ENCODE measurements around the gene MAP2K1.

Gene MAP2K1

GRCh38 chr15:66472176-66472999 lies 85.7 kb downstream of the MAP2K1 start:
- no peak overlapping the region for H3K18ac ChIP-seq (ENCODE audit: low read length)
- no peak overlapping the region for H3K9ac ChIP-seq (ENCODE audit: low read depth, low read length, poor library complexity)
- no peaks in the 10 kb centered on the region for H3K9me3 ChIP-seq (replicated peaks in 1 of 2; ENCODE audit: control insufficient read depth in 2 of 2, insufficient read depth in 1 of 2, low read depth in 1 of 2, low read length in 2 of 2)
- H3K4ac ChIP-seq (ENCODE audit: low read length) = no peak overlapping the region
- H2BK15ac ChIP-seq (ENCODE audit: low read length) = no peak overlapping the region
- H3K4me3 ChIP-seq (ENCODE audit: low read length in 2 of 2) = no peak overlapping the region
- peaks cover 0 to 13% of the 10 kb centered on the region in 2 donors for H3K36me3 ChIP-seq (replicated peaks in 1 of 2; ENCODE audit: control insufficient read depth in 2 of 2, insufficient read depth in 2 of 2, low read length in 2 of 2)
- H2BK5ac ChIP-seq (ENCODE audit: low read length) = no peak overlapping the region
- H4K8ac ChIP-seq (ENCODE audit: low read depth, low read length) = no peak overlapping the region
- H2BK120ac ChIP-seq (ENCODE audit: low read depth, low read length) = no peak overlapping the region
- no peaks in the 10 kb centered on the region for H3K27me3 ChIP-seq (ENCODE audit: control insufficient read depth in 3 of 3, insufficient read depth in 3 of 3, low read depth in 1 of 3, low read length in 3 of 3)
- no peak overlapping the region for H4K91ac ChIP-seq (ENCODE audit: low read depth, low read length, poor library complexity)
- H3K4me2 ChIP-seq (ENCODE audit: insufficient read depth, low read length, poor library complexity, severe bottlenecking) = no peak overlapping the region
- H2BK12ac ChIP-seq (ENCODE audit: low read length) = no peak overlapping the region
- no peak overlapping the region for H3K27ac ChIP-seq (replicated peaks; ENCODE audit: low read length)
- H2AFZ ChIP-seq (ENCODE audit: low read length) = no peak overlapping the region
- H3K4me1 ChIP-seq (ENCODE audit: control insufficient read depth in 2 of 2, insufficient read depth in 1 of 2, low read depth in 1 of 2, low read length in 2 of 2) = peaks cover 6 to 18% of the 10 kb centered on the region in 2 donors
- H2AK5ac ChIP-seq (ENCODE audit: low read depth, low read length) = no peak overlapping the region
- WGBS, 2 donors (ENCODE audit: extremely low coverage in 2 of 2, insufficient read length in 2 of 2, insufficient replicate concordance in 1 of 2) = no CpG with 5 or more reads among the region's 8 CpGs
- H3K79me1 ChIP-seq (ENCODE audit: low read depth, low read length) = peaks cover 1% of the 10 kb centered on the region
- no peak overlapping the region for H3K14ac ChIP-seq (ENCODE audit: low read length)
- no peak for DNase-seq (ENCODE audit: low spot score)
- H3K23ac ChIP-seq (ENCODE audit: low read depth, low read length, poor library complexity) = no peak overlapping the region

GRCh38 chr15:66474135-66474534 lies 87.4 kb downstream of the MAP2K1 start:
- H3K27ac ChIP-seq (replicated peaks; ENCODE audit: low read length) = peak overlapping the region; percentile 70

GRCh38 chr15:66474963-66475362 lies 88.3 kb downstream of the MAP2K1 start:
- Histone ChIP-seq H3K4me3 (ENCODE audit: low read length in 2 of 2) (no peak overlapping the region), H3K9me3 (replicated peaks in 1 of 2; ENCODE audit: control insufficient read depth in 2 of 2, insufficient read depth in 1 of 2, low read depth in 1 of 2, low read length in 2 of 2) (peaks cover 0 to 2% of the 10 kb centered on the region in 2 donors), H3K9ac (ENCODE audit: low read depth, low read length, poor library complexity) (no peak overlapping the region), H2AFZ (ENCODE audit: low read length) (no peak overlapping the region), H3K4me1 (ENCODE audit: control insufficient read depth in 2 of 2, insufficient read depth in 1 of 2, low read depth in 1 of 2, low read length in 2 of 2) (peaks cover 6 to 18% of the 10 kb centered on the region in 2 donors), H3K27ac (replicated peaks; ENCODE audit: low read length) (no peak overlapping the region), H2BK12ac (ENCODE audit: low read length) (no peak overlapping the region), H2BK120ac (ENCODE audit: low read depth, low read length) (no peak overlapping the region), H3K27me3 (ENCODE audit: control insufficient read depth in 3 of 3, insufficient read depth in 3 of 3, low read depth in 1 of 3, low read length in 3 of 3) (no peaks in the 10 kb centered on the region), H4K91ac (ENCODE audit: low read depth, low read length, poor library complexity) (no peak overlapping the region), H3K36me3 (replicated peaks in 1 of 2; ENCODE audit: control insufficient read depth in 2 of 2, insufficient read depth in 2 of 2, low read length in 2 of 2) (peaks cover 0 to 7% of the 10 kb centered on the region in 2 donors), H3K23ac (ENCODE audit: low read depth, low read length, poor library complexity) (no peak overlapping the region), H3K79me1 (ENCODE audit: low read depth, low read length) (peaks cover 4% of the 10 kb centered on the region), H2BK5ac (ENCODE audit: low read length) (no peak overlapping the region), H3K14ac (ENCODE audit: low read length) (no peak overlapping the region), H4K8ac (ENCODE audit: low read depth, low read length) (no peak overlapping the region), H3K4ac (ENCODE audit: low read length) (no peak overlapping the region), H2AK5ac (ENCODE audit: low read depth, low read length) (no peak overlapping the region), H3K4me2 (ENCODE audit: insufficient read depth, low read length, poor library complexity, severe bottlenecking) (no peak overlapping the region), H2BK15ac (ENCODE audit: low read length) (no peak overlapping the region), H3K18ac (ENCODE audit: low read length) (no peak overlapping the region)
- no peak for DNase-seq (ENCODE audit: low spot score)
- no CpG with 5 or more reads among the region's 3 CpGs for WGBS, 2 donors (ENCODE audit: extremely low coverage in 2 of 2, insufficient read length in 2 of 2, insufficient replicate concordance in 1 of 2)

More at GRCh38 chr15:66474135-66474534, 87.4 kb downstream of the MAP2K1 start:
- H2AFZ ChIP-seq (ENCODE audit: low read length) = no peak overlapping the region
- H2AK5ac ChIP-seq (ENCODE audit: low read depth, low read length) = no peak overlapping the region
- H3K79me1 ChIP-seq (ENCODE audit: low read depth, low read length) = peaks cover 1% of the 10 kb centered on the region
- H3K14ac ChIP-seq (ENCODE audit: low read length) = no peak overlapping the region
- no peak for DNase-seq (ENCODE audit: low spot score)
- no peak overlapping the region for H2BK5ac ChIP-seq (ENCODE audit: low read length)
- no peaks in the 10 kb centered on the region for H3K27me3 ChIP-seq (ENCODE audit: control insufficient read depth in 3 of 3, insufficient read depth in 3 of 3, low read depth in 1 of 3, low read length in 3 of 3)
- no CpG with 5 or more reads among the region's 2 CpGs for WGBS, 2 donors (ENCODE audit: extremely low coverage in 2 of 2, insufficient read length in 2 of 2, insufficient replicate concordance in 1 of 2)
- H3K4me1 ChIP-seq (ENCODE audit: control insufficient read depth in 2 of 2, insufficient read depth in 1 of 2, low read depth in 1 of 2, low read length in 2 of 2) = peaks cover 6 to 18% of the 10 kb centered on the region in 2 donors
- H4K91ac ChIP-seq (ENCODE audit: low read depth, low read length, poor library complexity) = no peak overlapping the region
- H2BK12ac ChIP-seq (ENCODE audit: low read length) = no peak overlapping the region
- H3K9ac ChIP-seq (ENCODE audit: low read depth, low read length, poor library complexity) = no peak overlapping the region
- no peak overlapping the region for H3K4me3 ChIP-seq (ENCODE audit: low read length in 2 of 2)
- H3K4ac ChIP-seq (ENCODE audit: low read length) = no peak overlapping the region
- H3K23ac ChIP-seq (ENCODE audit: low read depth, low read length, poor library complexity) = no peak overlapping the region
- H3K9me3 ChIP-seq (replicated peaks in 1 of 2; ENCODE audit: control insufficient read depth in 2 of 2, insufficient read depth in 1 of 2, low read depth in 1 of 2, low read length in 2 of 2) = no peaks in the 10 kb centered on the region
- no peak overlapping the region for H2BK15ac ChIP-seq (ENCODE audit: low read length)
- no peak overlapping the region for H2BK120ac ChIP-seq (ENCODE audit: low read depth, low read length)
- H3K4me2 ChIP-seq (ENCODE audit: insufficient read depth, low read length, poor library complexity, severe bottlenecking) = no peak overlapping the region
- no peak overlapping the region for H4K8ac ChIP-seq (ENCODE audit: low read depth, low read length)
- H3K36me3 ChIP-seq (replicated peaks in 1 of 2; ENCODE audit: control insufficient read depth in 2 of 2, insufficient read depth in 2 of 2, low read length in 2 of 2) = peaks cover 0 to 7% of the 10 kb centered on the region in 2 donors
- no peak overlapping the region for H3K18ac ChIP-seq (ENCODE audit: low read length)

DNA sequence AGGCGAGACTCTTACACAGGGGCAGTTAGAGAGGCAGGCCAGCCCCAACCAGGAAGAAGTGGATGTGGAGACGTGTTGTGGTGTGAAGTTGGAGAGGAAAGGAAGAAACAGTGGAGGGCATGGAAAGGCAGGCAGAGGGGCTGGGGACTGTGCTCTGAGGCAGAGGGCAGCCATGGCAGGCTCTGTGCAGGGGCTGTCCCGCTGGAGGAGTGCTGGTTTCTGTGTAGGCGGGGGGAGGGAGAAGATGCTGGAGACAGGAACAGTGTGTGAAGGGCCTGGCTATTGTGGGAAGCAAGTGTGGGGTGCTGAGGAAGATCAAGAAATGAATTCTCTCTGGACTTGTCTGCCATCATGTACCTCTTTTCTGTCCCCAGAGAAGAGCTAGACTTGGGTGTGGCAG lies 89.8 kb downstream of the MAP2K1 start:
- Histone ChIP-seq H3K9ac (ENCODE audit: low read depth, low read length, poor library complexity) (no peak overlapping the region), H3K23ac (ENCODE audit: low read depth, low read length, poor library complexity) (no peak overlapping the region), H2BK120ac (ENCODE audit: low read depth, low read length) (no peak overlapping the region), H3K14ac (ENCODE audit: low read length) (no peak overlapping the region), H4K8ac (ENCODE audit: low read depth, low read length) (no peak overlapping the region), H2AFZ (ENCODE audit: low read length) (no peak overlapping the region), H3K79me1 (ENCODE audit: low read depth, low read length) (peaks cover 4% of the 10 kb centered on the region), H3K4me1 (ENCODE audit: control insufficient read depth in 2 of 2, insufficient read depth in 1 of 2, low read depth in 1 of 2, low read length in 2 of 2) (peaks cover 6 to 16% of the 10 kb centered on the region in 2 donors), H3K9me3 (replicated peaks in 1 of 2; ENCODE audit: control insufficient read depth in 2 of 2, insufficient read depth in 1 of 2, low read depth in 1 of 2, low read length in 2 of 2) (peaks cover 0 to 2% of the 10 kb centered on the region in 2 donors), H2BK12ac (ENCODE audit: low read length) (no peak overlapping the region), H3K4me2 (ENCODE audit: insufficient read depth, low read length, poor library complexity, severe bottlenecking) (no peak overlapping the region), H3K4ac (ENCODE audit: low read length) (no peak overlapping the region), H3K18ac (ENCODE audit: low read length) (peak overlapping the region; percentile 40), H4K91ac (ENCODE audit: low read depth, low read length, poor library complexity) (no peak overlapping the region), H2AK5ac (ENCODE audit: low read depth, low read length) (no peak overlapping the region), H3K4me3 (ENCODE audit: low read length in 2 of 2) (no peak overlapping the region), H2BK5ac (ENCODE audit: low read length) (no peak overlapping the region), H3K27ac (replicated peaks; ENCODE audit: low read length) (no peak overlapping the region), H3K27me3 (ENCODE audit: control insufficient read depth in 3 of 3, insufficient read depth in 3 of 3, low read depth in 1 of 3, low read length in 3 of 3) (no peaks in the 10 kb centered on the region), H2BK15ac (ENCODE audit: low read length) (no peak overlapping the region), H3K36me3 (replicated peaks in 1 of 2; ENCODE audit: control insufficient read depth in 2 of 2, insufficient read depth in 2 of 2, low read length in 2 of 2) (peaks cover 1 to 5% of the 10 kb centered on the region in 2 donors)
- no CpG with 5 or more reads among the region's 4 CpGs for WGBS, 2 donors (ENCODE audit: extremely low coverage in 2 of 2, insufficient read length in 2 of 2, insufficient replicate concordance in 1 of 2)
- no peak for DNase-seq (ENCODE audit: low spot score)

Data from neuronal stem cell (in vitro differentiated cells).